GM21515 (cell line): ENCODE measurements around the gene PSG1.
"Not testable (repeated sequence)": the region's sequence is repeated elsewhere in the genome, so short reads cannot be mapped to it uniquely, and the experiment has no call there.

Source experiments
- ATAC-seq: cut with Tn5 transposase; IDR thresholded peaks from one replicate; pipeline ENCODE4 v1.9.1; 2021; ENCODE audit not compliant: unreplicated experiment

PSG1 gene

DNA sequence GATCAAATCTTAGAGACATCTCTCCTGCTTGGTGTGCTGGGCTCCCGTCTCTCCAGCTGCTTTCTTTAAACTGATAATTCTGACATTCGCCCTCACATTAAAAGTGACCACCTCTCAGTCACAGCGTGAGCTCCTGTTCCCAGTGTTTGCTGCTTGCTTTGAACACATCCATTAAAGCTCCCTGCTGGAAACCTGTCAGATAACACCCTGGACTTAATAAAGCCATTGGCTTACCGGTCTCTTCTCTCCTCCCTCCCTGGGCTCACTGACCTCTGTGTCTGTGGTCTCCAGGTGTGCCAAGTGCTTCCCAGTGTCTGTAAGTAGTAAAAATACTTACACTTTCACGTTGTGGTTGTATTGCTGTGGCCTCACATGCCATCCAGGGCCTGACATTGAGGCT, 2.5 kb upstream of the PSG1 start:
- not testable (repeated sequence) for ATAC-seq

DNA sequence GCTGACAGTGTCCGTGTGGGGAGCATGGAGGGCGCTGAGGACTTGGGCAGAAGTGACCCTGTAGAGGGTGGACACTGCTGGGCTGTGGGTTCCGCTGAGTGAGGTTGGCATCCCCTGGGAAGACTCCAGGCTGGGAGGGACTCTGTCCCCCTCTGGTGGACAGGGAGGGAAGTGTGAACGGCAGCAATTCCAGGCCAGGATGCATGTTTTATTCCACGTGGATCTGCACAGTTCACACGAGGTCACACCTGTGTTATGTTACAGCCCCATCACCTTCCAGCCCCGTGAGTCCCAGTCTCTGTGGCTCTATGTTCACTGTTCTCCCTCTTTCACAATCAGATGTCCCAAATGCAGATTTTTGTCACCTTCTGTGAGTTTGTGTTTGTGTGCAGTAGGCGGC, 1.8 kb upstream of the PSG1 start:
- ATAC-seq = not testable (repeated sequence)

DNA sequence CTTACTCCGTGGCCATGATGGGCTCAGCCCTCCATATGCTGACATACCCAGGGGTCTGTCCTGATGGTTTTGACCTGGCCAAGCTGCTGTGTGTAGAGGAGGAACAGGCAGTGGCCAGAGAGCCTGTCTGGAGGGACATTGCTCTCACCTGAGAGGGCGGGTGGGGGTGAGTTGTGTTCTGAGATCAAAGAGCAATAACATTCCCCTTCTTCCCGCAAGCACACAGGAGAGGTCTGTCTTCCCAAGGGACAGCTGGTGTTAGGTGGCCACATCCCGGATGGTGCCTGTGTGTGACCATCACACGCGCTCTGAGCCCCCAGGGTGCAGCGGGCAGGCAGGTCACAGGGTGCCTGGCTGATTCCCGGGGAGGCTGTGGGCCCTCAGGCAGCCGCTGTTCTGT, 1.1 kb upstream of the PSG1 start:
- not testable (repeated sequence) for ATAC-seq

DNA sequence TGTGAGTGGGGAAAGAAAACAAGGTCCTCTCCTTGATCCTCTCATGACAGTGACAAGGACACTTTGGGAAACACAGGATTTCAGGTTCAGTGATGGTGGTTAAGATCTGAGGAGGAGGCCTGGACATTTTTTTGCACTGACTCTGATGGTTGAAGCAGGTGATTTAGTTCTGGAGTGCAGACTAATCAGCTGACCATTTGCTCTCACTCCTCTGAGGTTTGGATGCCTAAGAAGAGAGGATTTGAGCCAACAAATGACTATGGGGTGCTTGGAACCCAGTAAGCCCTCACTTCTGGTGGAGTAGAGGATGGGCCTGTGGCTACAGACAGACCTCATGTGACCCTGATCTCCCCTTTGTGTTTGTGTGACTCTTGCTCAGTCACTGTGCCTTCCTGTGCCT, 2.9 kb downstream of the PSG1 start:
- ATAC-seq = not testable (repeated sequence)

DNA sequence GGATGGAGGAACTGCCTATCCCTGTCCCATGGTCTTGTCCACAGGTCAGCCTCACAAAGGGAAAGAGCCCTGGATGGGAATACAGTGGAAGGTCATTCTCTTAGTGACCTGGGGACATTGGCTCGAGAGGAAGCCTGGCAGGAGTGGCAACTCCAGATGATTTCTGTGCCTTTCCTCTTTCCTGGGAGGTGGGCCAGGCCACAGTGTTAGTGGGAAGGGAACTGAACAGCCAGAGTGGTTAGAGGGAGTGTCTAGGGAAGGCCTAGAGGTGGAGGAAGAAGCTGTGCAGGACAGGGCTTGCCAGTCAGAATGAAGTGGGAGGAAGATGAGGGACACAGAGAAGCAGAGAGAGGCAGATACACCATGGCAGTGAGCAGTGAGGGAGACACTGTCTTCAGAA, 3.6 kb downstream of the PSG1 start:
- ATAC-seq = not testable (repeated sequence)

DNA sequence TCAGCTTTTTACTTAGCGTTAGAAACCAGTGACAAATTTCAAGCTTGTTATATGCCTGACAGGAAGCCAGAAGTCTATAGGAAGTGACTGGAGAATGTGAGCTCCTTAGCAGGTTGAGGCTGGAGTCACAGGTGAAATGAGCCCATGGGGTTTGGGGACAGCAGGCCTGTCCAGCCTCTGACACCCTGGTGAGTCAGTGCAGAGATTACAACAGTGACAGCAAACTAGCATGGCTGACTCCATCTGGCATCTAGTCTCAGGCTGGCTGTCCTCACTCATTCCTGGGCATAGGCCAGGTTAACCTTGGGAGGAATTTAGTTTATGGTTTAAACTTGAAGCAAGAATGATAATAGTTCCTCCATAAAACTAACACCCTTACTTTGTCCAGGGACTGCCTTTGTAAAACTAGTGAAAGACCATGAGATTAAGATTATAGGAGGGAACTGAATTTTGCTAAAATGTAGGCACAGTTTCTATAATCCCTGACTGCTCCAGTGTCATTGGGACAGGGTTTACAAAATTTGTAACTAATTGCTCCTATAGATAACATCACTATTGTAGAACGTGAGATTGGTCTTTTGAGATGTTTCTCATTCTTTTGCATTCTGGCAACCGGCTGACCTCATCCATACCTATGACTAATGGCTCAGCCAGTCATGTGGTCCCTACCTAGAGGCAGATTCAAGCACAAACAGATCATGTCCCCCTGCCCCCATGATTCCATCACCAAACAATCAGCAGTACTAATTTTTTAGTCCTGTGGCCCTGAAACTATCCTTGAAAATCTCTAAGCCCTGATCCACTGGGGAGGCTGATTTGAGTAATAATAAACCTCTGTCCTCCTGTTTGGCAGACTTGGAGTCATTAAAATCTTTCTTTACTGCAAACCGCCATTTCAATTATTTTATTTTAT, 4.4 kb downstream of the PSG1 start:
- not testable (repeated sequence) for ATAC-seq

DNA sequence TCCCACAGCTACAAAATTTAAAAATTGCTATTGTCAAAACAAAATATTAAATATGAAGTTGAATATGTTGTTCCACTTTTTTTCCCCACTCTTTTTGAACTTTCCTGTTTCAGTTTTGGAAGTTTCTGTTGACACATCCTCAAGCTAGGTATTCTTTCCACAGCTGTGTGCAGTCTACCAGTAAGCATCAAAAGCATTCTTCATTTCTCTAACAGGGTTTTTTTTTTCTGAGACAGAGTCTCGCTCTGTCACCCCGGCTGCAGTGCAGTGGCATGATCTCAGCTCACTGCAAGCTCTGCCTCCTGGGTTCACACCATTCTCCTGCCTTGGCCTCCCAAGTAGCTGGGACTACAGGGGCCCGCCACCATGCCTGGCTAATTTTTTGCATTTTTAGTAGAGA, 5.4 kb downstream of the PSG1 start:
- not testable (repeated sequence) for ATAC-seq

DNA sequence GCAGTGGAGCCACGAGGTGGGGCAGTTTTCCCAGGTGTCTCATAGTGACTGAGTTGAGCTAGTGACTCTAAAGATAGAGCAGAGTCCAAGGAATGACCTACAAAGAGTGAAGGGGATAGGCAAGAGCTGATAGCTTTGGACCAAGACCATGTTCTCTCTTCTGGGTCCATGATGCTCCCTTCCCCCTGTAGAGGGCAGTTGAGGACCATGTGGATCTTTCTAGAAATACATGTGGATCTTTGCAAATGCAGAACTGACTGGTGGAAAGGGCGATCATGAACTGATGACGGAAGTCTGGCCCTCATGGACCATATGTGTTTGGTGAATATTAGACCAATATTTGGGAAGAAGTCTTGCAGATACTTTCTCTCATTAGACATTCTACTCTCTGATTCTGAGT, 6.9 kb downstream of the PSG1 start:
- ATAC-seq = no peak

DNA sequence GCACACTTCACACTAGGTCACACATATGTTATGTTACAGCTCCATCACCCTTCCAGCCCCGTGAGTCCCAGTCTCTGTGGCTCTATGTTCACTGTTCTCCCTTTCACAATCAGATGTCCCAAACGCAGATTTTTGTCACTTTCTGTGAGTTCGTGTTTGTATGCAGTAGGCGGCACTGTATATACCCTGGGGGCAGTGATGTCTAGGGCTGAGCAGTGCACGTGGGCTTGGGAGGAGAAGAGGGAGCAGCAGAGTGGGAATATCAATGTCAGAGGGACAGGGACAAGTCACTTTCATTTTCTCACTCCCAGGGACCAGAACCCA, 22.0 kb downstream of the PSG1 start:
- no peak for ATAC-seq

DNA sequence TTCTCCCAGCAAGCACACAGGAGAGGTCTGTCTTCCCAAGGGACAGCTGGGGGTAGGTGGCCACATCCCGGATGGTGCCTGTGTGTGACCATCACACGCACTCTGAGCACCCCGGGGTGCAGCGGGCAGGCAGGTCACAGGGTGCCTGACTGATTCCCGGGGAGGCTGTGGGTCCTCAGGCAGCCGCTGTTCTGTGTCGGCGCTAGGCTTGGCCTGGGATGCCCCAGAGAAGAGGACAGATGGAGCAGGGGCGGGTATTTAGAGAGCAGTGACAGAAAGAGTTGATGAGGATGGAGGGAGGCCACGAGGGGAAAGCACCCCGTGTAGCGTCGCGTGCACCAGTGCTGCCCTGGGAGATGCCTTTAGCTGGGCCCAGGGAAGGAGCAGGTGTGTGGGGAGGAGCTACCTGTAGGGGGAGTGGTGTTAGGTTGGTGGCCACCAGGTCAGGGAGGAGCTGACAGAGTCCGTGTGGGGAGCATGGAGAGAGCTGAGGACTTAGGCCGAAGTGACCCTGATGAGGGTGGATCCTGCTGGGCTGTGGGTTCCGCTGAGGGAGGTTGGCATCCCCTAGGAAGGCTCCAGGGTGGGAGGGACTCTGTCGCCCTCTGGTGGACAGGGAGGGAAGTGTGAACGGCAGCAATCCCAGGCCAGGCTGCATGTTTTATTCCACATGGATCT, 22.5 kb downstream of the PSG1 start:
- ATAC-seq = not testable (repeated sequence)

DNA sequence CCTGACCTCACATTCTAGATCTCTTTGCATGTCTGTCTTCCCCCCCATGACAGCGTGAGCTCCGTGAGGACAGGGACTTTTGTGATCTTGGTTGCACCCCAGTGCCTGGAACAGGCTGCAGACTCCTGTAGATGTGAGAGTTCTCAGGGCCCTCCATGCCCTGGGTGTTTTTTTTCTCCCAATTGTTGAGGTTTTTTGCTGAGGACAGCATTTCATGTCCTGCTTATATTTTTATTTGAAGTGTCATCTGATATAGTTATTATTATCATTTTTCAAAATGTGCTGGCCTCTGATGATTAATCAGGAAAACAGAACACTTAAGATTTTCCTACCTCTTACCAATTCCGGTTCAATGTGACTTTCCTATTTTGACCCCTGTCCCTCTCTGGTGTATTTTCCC, 24.8 kb downstream of the PSG1 start:
- not testable (repeated sequence) for ATAC-seq

DNA sequence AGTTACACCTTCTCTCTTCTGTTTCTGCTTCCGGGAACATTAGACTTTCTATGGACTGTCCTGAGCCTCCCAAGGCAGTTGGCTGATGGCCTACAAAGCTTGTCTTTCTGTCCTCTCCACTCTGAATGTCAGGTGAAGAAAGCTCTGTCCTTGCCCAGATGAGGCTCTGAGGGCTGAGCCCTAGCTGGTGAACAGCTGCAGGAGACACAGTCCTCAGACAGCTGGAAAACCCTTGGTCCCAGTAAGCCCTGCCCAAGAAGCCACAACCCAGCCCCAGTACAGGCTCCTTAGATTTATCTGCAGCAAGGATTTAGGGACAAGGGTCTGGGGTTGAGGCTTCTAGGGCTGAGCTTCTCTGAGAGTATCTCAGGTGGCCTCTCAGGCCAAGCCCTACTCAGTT, 26.3 kb downstream of the PSG1 start:
- not testable (repeated sequence) for ATAC-seq

DNA sequence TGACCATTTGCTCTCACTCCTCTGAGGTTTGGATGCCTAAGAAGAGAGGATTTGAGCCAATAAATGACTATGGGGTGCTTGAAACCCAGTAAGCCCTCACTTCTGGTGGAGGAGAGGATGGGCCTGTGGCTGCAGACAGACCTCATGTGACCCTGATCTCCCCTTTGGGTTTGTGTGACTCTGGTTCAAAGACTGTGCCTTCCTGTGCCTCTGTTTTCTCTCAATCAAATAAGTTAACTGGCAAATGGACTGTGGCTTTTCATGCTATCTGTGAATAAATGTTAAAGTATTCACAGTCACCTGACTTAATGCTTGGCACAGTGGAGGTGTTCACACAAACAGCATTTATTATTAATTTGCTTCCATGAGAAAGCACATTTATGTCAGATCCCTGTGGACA, 26.7 kb downstream of the PSG1 start:
- not testable (repeated sequence) for ATAC-seq

DNA sequence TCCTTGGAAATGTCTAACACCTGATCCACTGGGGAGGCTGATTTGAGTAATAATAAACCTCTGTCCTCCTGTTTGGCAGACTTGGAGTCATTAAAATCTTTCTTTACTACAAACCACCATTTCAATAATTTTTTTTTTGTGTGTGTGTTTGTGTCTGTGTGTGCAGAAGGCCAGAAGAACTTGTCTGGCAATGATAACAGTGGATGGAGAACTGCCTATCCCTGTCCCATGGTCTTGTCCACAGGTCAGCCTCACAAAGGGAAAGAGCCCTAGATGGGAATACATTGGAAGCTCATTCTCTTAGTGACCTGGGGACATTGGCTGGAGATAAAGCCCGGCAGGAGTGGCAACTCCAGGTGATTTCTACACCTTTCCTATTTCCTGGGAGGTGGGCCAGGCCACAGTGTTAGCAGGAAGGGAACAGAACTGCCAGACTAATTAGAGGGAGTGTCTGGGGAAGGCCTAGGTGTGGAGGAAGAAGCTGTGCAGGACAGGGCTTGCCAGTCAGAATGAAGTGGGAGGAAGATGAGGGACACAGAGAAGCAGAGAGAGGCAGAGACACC, 27.7 kb downstream of the PSG1 start:
- ATAC-seq = not testable (repeated sequence)

DNA sequence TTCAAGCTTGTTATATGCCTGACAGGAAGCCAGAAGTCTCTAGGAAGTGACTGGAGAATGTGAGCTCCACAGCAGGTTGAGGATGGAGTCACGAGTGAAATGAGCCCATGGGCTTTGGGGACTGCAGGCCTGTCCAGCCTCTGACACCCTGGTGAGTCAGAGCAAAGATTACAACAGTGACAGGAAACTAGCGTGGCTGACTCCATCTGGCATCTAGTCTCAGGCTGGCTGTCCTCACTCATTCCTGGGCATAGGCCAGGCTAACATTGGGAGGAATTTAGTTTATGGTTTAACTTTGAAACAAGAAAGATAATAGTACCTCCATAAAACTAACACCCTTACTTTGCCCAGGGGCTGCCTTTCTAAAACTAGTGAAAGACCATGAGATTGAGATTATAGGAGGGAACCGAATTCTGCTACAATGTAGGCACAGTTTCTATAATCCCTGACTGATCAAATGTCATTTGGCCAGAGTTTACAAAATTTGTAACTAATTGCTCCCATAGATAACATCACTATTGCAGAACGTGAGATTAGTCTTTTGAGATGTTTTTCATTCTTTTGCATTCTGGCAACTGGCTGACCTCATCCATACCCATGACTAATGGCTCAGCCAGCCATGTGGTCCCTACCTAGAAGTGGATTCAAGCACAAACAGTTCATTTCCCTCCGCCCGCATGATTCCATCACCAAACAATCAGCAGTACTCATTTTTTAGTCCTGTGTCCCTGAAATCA, 28.4 kb downstream of the PSG1 start:
- no peak for ATAC-seq

DNA sequence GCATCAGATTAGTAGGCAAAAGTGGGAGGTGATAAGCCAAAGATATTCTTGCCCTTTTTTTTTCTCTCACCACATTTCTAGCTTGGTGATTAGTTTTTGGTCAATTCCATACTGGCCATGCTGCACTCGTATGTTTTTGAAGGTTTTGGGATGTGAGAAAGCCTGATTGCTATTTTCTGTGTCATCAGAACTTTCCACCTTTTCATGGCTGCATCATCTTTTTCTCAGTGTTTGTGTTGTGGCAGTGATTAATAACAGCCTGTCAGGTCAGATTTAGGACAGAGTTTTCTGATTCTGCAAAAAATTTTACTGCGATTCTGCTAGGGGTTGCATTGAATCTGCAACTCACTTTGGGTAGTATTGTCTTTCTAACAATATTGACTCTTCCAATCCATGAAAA, 32.9 kb downstream of the PSG1 start:
- ATAC-seq = no peak

DNA sequence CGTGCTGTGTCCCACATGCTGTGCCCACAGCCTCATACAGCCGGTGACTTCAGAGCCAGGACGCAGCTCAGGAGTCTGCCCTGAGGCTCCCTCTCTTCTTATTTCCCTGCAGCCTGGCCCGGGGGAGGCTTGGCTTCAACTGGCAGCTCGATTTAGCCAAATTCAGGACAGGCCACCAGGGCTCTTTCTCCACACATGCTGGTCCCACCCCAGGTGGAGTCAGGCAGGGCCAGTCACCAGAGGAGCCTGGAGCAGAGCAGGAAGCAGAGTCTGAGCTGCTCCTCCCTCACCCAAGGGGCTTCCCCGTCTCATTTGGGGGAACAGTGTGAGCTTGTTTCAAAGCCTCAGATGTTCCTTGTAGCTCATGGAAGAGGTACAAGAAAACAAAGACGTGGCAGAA, 35.9 kb downstream of the PSG1 start:
- ATAC-seq = not testable (repeated sequence)

DNA sequence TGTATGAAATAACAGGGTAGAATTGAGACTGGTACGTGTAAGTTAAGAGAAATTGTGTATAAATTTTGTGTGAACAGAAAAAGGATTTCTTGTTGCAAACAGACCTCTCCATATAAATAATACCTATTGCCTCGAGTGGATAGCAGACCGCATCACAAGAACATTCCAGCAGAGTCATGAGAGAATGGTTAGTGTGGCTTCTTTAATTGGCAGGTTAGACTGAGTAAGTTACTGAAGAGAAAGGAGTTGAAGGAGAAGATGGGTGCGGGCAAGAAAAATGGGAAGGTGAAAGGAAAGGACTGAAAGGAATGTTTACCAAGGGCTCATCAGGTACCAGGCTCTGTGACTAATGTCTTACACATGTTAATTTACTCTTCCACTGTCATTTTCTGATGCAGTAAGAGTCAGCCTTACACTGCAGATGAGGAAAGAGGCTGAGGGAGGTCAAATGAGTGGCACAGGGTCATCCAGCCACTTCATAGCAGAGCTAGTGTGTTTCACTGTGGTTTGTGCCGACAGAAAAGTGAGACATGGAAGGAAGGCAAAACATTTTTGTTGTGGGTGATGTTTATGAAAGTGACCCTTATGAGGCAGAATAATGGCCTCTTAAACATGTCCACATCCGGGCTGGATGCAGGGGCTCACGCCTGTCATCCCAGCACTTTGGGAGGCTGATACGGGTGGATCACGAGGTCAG, 46.6 kb downstream of the PSG1 start:
- not testable (repeated sequence) for ATAC-seq

DNA sequence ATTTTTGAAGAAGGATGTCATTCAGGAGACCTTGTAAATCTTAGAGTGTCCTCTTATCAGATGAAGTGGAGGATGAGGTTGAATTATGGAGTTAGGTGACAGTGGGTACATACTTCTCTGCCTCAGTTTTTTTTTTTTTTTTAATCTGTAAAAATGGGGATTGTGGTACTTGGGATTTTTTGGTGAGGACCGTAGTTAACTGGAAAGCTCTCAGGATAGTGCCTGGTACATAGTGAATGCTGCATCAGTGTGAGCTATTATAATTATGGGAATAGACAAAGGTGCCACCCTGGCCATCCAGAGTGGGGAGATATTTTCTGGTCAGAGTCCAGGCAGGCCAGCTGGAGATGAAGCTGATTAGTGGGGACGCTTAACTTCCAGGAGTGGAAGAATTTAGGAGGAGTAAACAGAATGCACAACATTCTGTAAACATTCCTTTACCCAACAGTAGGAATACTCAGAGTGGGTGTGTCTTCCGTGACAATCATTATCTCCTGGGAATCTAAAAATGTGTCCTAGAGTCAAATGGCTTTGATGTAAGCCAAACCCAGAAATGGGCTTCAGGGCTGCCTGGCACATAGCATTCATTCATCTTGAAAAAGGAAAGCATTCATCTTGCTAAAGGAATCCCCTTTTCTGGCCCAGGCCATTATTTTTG, 47.4 kb downstream of the PSG1 start:
- ATAC-seq = not testable (repeated sequence)
